CD4-positive, alpha-beta T cell treated with Interleukin-12 subunit alpha and Interleukin-12 subunit beta, for 1 hour (primary cell): Measurements from ENCODE around the gene FNDC3B.

ENCODE experiments used
- DNase-seq: peaks from one replicate; pipeline ENCODE4 v3.0.0-alpha.2; 2020

Gene FNDC3B

GRCh38 chr3:172195407-172195754 lies 156.0 kb downstream of the FNDC3B start:
- DNase-seq, result no peak

- DNase-seq, result no peak
Measured at GRCh38 chr3:172197344-172197743, 158.0 kb downstream of the FNDC3B start.

GRCh38 chr3:172198428-172198827 lies 159.1 kb downstream of the FNDC3B start:
- DNase-seq, result no peak

- no peak for DNase-seq
Measured at GRCh38 chr3:172199850-172200369, 160.5 kb downstream of the FNDC3B start.

GRCh38 chr3:172201136-172201869 lies 161.9 kb downstream of the FNDC3B start:
- no peak for DNase-seq

- DNase-seq, result no peak
Measured at GRCh38 chr3:172201870-172202236, 162.5 kb downstream of the FNDC3B start.

GRCh38 chr3:172202797-172203196 lies 163.4 kb downstream of the FNDC3B start:
- DNase-seq, result no peak

- DNase-seq, result no peak
Measured at GRCh38 chr3:172203522-172204258, 164.3 kb downstream of the FNDC3B start.

GRCh38 chr3:172204716-172205115 lies 165.3 kb downstream of the FNDC3B start:
- DNase-seq, result no peak

GRCh38 chr3:172208586-172209332 lies 169.4 kb downstream of the FNDC3B start:
- DNase-seq, result no peak

- no peak for DNase-seq
Measured at GRCh38 chr3:172209333-172210321, 170.2 kb downstream of the FNDC3B start.

- DNase-seq, result no peak
Measured at GRCh38 chr3:172210355-172210754, 171.0 kb downstream of the FNDC3B start.

- no peak for DNase-seq
Measured at GRCh38 chr3:172211123-172211522, 171.7 kb downstream of the FNDC3B start.

GRCh38 chr3:172213200-172213599 lies 173.8 kb downstream of the FNDC3B start:
- no peak for DNase-seq

GRCh38 chr3:172213904-172214303 lies 174.5 kb downstream of the FNDC3B start:
- DNase-seq, result no peak

GRCh38 chr3:172216267-172216666 lies 176.9 kb downstream of the FNDC3B start:
- DNase-seq, result no peak

- no peak for DNase-seq
Measured at GRCh38 chr3:172216911-172217310, 177.5 kb downstream of the FNDC3B start.

GRCh38 chr3:172217877-172218276 lies 178.5 kb downstream of the FNDC3B start:
- no peak for DNase-seq

- no peak for DNase-seq
Measured at GRCh38 chr3:172218350-172219323, 179.3 kb downstream of the FNDC3B start.

- no peak for DNase-seq
Measured at GRCh38 chr3:172219750-172220149, 180.4 kb downstream of the FNDC3B start.

GRCh38 chr3:172221547-172221946 lies 182.2 kb downstream of the FNDC3B start:
- no peak for DNase-seq
